Measurements from ENCODE around the gene KAT7. TPM values are rescaled to one million over a fixed set of nuclear protein-coding genes. Genes with fewer than 3 reads are reported as not detected.

The KAT7 gene
- polyA plus RNA-seq, 1 of the 3 experiments (the other 2 are of a cell fraction): 20.2 TPM

DNA sequence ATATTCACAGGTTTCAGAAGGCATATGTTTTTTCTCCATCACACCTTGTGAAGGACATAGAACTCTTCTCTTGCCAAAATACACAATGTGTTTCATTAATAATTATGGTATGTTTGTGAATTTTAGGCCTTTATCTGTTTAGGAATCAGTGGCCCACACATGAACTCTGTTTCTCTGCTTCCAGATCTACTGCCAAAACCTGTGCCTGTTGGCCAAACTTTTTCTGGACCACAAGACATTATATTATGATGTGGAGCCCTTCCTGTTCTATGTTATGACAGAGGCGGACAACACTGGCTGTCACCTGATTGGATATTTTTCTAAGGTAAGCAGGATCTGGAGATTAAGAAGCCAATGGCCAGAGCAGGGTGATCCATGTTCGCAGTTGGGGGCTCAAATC, 33.0 kb downstream of the KAT7 start:
- Histone ChIP-seq H3K9me3 (no peaks in the 10 kb centered on the region), H3K4me1 (ENCODE audit: control insufficient read depth in 1 of 2, insufficient read depth in 2 of 2, low read depth in 1 of 2, low read length in 1 of 2) (no peaks in the 10 kb centered on the region), H3F3A (replicated peaks; ENCODE audit: insufficient read depth) (no peaks in the 10 kb centered on the region), H2AFZ (ENCODE audit: low read depth) (no peak overlapping the region), H3K79me2 (ENCODE audit: insufficient read depth) (peaks cover 7% of the 10 kb centered on the region; the same call in 1 of the 2 replicates), H3K4me2 (no peak overlapping the region), H3K27me3 (ENCODE audit: insufficient read depth) (no peaks in the 10 kb centered on the region), H3K36me3 (replicated peaks in 1 of 2; ENCODE audit: control insufficient read depth in 1 of 2, insufficient read depth in 2 of 2, low read length in 1 of 2) (peaks cover 86 to 98% of the 10 kb centered on the region in 2 experiments), H3K9ac (no peak overlapping the region), H3K9me2 (no peaks in the 10 kb centered on the region), H3K4me3 (ENCODE audit: low read depth in 2 of 2, low read length in 1 of 2) (no peak overlapping the region), H3K27ac (ENCODE audit: low read depth in 2 of 2, low read length in 1 of 2) (no peak overlapping the region), H4K20me1 (ENCODE audit: insufficient read depth) (0 out of 2 replicates have a peak, but pooled peaks cover 7% of the 10 kb centered on the region)
- CTCF ChIA-PET: interaction anchor here (1.0 to 1.3 kb wide), 2 partner anchors 30 to 266 kb away, joined by 3 to 5 read pairs; no protein-coding TSS in a partner anchor
- WGBS (ENCODE audit: low lambda C conversion rate): 95% methylated on average over 2 of the region's 2 CpGs
- DNase-seq: no peak
- POLR2A ChIA-PET: no interaction called here
- TF ChIP-seq MXI1 (IDR thresholded peaks at IDR 0.05; ENCODE audit: low read depth, low read length) (no peak), FOXM1 (IDR thresholded peaks at IDR 0.05; ENCODE audit: low read depth) (no peak), MEF2A (IDR thresholded peaks at IDR 0.05; ENCODE audit: borderline replicate concordance, low read depth) (no peak), POLR2AphosphoS5 (IDR thresholded peaks at IDR 0.05; ENCODE audit: low read depth, low read length) (no peak), ELF1 (IDR thresholded peaks at IDR 0.05) (no peak), FOSL2 (IDR thresholded peaks at IDR 0.05; ENCODE audit: borderline replicate concordance, low read depth) (no peak), NFIC (IDR thresholded peaks at IDR 0.05; ENCODE audit: borderline replicate concordance) (no peak), NRF1 (IDR thresholded peaks at IDR 0.05; ENCODE audit: low read depth, low read length) (no peak), RXRA (IDR thresholded peaks at IDR 0.05; ENCODE audit: borderline replicate concordance, low read depth) (no peak), YY1 (IDR thresholded peaks at IDR 0.05; ENCODE audit: low read depth) (no peak), RFX5 (IDR thresholded peaks at IDR 0.05; ENCODE audit: low read length) (no peak), IRF3 (IDR thresholded peaks at IDR 0.05; ENCODE audit: low read depth, low read length) (no peak), CHD2 (IDR thresholded peaks at IDR 0.05; ENCODE audit: low read length, partially characterized antibody) (no peak), SIN3A (IDR thresholded peaks at IDR 0.05; ENCODE audit: borderline replicate concordance, low read depth, low read length) (no peak), TAF1 (IDR thresholded peaks at IDR 0.05; ENCODE audit: borderline replicate concordance, low read depth, low read length) (no peak), TCF12 (IDR thresholded peaks at IDR 0.05) (no peak)
- TF ChIP-seq, protein P1, sequence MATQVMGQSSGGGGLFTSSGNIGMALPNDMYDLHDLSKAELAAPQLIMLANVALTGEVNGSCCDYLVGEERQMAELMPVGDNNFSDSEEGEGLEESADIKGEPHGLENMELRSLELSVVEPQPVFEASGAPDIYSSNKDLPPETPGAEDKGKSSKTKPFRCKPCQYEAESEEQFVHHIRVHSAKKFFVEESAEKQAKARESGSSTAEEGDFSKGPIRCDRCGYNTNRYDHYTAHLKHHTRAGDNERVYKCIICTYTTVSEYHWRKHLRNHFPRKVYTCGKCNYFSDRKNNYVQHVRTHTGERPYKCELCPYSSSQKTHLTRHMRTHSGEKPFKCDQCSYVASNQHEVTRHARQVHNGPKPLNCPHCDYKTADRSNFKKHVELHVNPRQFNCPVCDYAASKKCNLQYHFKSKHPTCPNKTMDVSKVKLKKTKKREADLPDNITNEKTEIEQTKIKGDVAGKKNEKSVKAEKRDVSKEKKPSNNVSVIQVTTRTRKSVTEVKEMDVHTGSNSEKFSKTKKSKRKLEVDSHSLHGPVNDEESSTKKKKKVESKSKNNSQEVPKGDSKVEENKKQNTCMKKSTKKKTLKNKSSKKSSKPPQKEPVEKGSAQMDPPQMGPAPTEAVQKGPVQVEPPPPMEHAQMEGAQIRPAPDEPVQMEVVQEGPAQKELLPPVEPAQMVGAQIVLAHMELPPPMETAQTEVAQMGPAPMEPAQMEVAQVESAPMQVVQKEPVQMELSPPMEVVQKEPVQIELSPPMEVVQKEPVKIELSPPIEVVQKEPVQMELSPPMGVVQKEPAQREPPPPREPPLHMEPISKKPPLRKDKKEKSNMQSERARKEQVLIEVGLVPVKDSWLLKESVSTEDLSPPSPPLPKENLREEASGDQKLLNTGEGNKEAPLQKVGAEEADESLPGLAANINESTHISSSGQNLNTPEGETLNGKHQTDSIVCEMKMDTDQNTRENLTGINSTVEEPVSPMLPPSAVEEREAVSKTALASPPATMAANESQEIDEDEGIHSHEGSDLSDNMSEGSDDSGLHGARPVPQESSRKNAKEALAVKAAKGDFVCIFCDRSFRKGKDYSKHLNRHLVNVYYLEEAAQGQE (IDR thresholded peaks at IDR 0.05; ENCODE audit: low read depth, low read length): no peak

Data from SK-N-SH (cell line).